Measurements from ENCODE around the gene EPAS1.

The EPAS1 gene

DNA sequence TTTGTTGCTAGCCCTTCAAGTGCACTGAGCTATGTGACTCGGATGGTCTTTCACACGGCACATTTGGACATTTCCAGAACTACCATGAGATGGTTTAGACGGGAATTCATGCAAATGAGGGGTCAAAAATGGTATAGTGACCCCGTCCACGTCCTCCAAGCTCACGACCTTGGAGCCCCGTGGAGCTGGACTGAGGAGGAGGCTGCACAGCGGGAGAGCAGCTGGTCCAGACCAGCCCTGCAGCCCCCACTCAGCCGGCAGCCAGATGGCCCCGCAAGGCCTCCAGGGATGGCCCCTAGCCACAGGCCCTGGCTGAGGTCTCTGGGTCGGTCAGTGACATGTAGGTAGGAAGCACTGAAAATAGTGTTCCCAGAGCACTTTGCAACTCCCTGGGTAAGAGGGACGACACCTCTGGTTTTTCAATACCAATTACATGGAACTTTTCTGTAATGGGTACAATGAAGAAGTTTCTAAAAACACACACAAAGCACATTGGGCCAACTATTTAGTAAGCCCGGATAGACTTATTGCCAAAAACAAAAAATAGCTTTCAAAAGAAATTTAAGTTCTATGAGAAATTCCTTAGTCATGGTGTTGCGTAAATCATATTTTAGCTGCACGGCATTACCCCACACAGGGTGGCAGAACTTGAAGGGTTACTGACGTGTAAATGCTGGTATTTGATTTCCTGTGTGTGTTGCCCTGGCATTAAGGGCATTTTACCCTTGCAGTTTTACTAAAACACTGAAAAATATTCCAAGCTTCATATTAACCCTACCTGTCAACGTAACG lies 88.8 kb downstream of the EPAS1 start:
- H3K9ac ChIP-seq (ENCODE audit: insufficient read length, low read depth) = no peak overlapping the region
- H3K27me3 ChIP-seq (ENCODE audit: insufficient read depth, insufficient read length) = no peaks in the 10 kb centered on the region
- no peaks in the 10 kb centered on the region for H3K9me3 ChIP-seq (ENCODE audit: insufficient read depth, low read length)
- DNase-seq (ENCODE audit: low read depth, low spot score) = no peak
- no peaks in the 10 kb centered on the region for H3K4me1 ChIP-seq (ENCODE audit: insufficient read depth, insufficient read length)
- H3K36me3 ChIP-seq (ENCODE audit: insufficient read depth, insufficient read length, low read length) = no peaks in the 10 kb centered on the region
- no peak overlapping the region for H3K4me3 ChIP-seq (ENCODE audit: insufficient read length, low read depth)
- TF ChIP-seq ZNF274 (IDR thresholded peaks at IDR 0.05; ENCODE audit: low read depth, low read length) (no peak), YY1 (IDR thresholded peaks at IDR 0.05; ENCODE audit: insufficient read depth, insufficient read length) (no peak)

DNA sequence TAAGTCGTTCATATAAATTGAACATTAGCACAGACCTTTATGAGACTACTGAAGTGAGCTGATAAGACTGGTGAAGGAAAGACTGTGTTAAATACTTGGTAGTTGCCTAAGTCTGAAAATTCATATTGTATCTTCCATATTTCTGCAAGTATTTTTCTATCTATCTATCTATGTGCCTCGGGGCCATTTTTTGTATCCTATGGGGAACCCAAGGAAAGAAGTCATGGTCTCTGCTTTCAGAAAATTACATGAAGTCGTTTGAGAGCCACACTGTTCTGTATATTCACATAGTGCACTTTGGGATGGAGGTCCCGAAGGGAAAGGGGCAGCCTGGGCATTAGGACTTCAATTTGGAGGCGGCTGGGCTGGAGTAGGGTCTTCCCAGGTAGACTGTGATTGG lies 89.6 kb downstream of the EPAS1 start:
- Histone ChIP-seq H3K36me3 (ENCODE audit: insufficient read depth, insufficient read length, low read length) (no peaks in the 10 kb centered on the region), H3K4me3 (ENCODE audit: insufficient read length, low read depth) (no peak overlapping the region), H3K9ac (ENCODE audit: insufficient read length, low read depth) (no peak overlapping the region)

DNA sequence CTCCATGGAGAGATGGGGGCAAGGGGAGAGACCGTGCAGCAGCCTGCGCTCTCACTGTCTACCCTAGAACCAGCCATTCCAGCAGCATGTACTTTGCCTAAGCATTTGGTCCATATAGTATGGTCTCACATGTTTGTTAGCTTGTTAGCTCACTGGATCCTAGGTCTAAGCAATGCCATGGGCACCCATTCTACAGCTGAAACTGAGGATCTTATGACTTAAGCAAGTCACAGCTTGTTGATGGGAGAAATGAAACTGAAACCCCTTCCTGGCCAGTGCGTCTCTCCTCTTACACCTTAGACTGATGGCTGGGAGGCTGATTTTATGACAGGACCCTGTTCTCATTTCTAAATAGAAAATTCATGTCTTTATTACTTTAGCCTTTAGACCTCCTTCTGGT lies 90.1 kb downstream of the EPAS1 start:
- no peak for DNase-seq (ENCODE audit: low read depth, low spot score)
- Histone ChIP-seq H3K4me3 (ENCODE audit: insufficient read length, low read depth) (no peak overlapping the region), H3K27me3 (ENCODE audit: insufficient read depth, insufficient read length) (no peaks in the 10 kb centered on the region), H3K36me3 (ENCODE audit: insufficient read depth, insufficient read length, low read length) (no peaks in the 10 kb centered on the region), H3K9ac (ENCODE audit: insufficient read length, low read depth) (no peak overlapping the region), H3K9me3 (ENCODE audit: insufficient read depth, low read length) (no peaks in the 10 kb centered on the region), H3K4me1 (ENCODE audit: insufficient read depth, insufficient read length) (no peaks in the 10 kb centered on the region)
- TF ChIP-seq ZNF274 (IDR thresholded peaks at IDR 0.05; ENCODE audit: low read depth, low read length) (no peak), SUZ12 (IDR thresholded peaks at IDR 0.05; ENCODE audit: extremely low read depth, insufficient read depth, insufficient read length) (no peak), YY1 (IDR thresholded peaks at IDR 0.05; ENCODE audit: insufficient read depth, insufficient read length) (no peak)

More for the DNA sequence above, 89.6 kb downstream of the EPAS1 start:
- Histone ChIP-seq H3K27me3 (ENCODE audit: insufficient read depth, insufficient read length) (no peaks in the 10 kb centered on the region), H3K9me3 (ENCODE audit: insufficient read depth, low read length) (no peaks in the 10 kb centered on the region), H3K4me1 (ENCODE audit: insufficient read depth, insufficient read length) (no peaks in the 10 kb centered on the region)
- no peak for TF ChIP-seq SUZ12 (IDR thresholded peaks at IDR 0.05; ENCODE audit: extremely low read depth, insufficient read depth, insufficient read length)
- TF ChIP-seq ZNF274 (IDR thresholded peaks at IDR 0.05; ENCODE audit: low read depth, low read length) = no peak
- TF ChIP-seq YY1 (IDR thresholded peaks at IDR 0.05; ENCODE audit: insufficient read depth, insufficient read length) = no peak
- no peak for DNase-seq (ENCODE audit: low read depth, low spot score)

DNA sequence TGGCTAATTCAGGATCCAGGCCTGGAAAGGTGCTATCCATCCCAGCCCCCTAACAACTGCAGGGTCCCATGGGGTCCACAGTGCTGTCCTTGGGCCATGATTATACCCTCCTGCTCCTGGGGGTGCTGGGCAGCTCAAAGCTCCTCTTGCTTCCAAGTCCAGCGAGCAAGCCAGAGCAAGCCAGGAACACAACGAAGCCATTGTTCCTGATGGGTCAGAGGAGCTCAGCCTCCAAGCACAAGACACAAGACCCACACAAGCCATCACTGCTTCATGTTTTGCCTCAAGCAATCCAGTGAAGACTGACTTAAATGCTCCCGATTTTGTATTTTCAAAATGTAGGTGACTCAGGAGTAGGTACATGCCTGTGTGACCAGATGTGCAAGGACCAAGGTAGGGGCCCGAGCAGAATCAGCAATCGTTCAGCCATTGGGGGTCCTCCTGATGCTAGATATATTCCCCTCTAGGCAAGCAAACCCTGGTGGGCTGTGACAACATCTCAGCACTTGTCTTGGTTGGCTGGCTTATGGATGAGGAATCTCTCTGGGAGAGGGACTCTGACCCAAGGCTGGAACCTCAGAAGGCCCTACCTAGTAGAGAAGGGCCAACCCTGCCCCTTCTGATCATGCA lies 90.8 kb downstream of the EPAS1 start:
- TF ChIP-seq SUZ12 (IDR thresholded peaks at IDR 0.05; ENCODE audit: extremely low read depth, insufficient read depth, insufficient read length) (no peak), YY1 (IDR thresholded peaks at IDR 0.05; ENCODE audit: insufficient read depth, insufficient read length) (no peak), ZNF274 (IDR thresholded peaks at IDR 0.05; ENCODE audit: low read depth, low read length) (no peak)

DNA sequence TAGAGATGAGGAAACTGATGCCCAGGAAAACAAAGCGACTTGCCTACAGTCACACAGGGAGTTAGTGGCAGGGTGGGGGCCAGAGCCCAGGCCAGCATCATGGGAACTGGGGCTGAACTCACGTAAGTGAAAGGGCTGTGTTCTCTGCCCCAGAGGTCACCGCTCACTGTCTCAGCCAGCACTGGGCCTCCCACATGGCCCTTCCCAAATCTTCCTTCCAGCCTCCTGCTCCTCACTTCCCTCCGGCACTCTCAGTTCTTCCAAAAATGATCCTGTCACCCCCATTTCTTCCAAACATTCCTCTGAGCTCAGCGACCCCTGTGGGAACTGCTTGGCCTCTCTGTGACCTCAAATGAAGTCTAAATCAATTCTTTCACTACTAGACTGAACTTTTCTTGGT lies 91.7 kb downstream of the EPAS1 start:
- DNase-seq (ENCODE audit: low read depth, low spot score) = no peak
- H3K4me3 ChIP-seq (ENCODE audit: insufficient read length, low read depth) = no peak overlapping the region
- no peak for TF ChIP-seq YY1 (IDR thresholded peaks at IDR 0.05; ENCODE audit: insufficient read depth, insufficient read length)
- TF ChIP-seq ZNF274 (IDR thresholded peaks at IDR 0.05; ENCODE audit: low read depth, low read length) = no peak
- H3K27me3 ChIP-seq (ENCODE audit: insufficient read depth, insufficient read length) = no peaks in the 10 kb centered on the region
- H3K9me3 ChIP-seq (ENCODE audit: insufficient read depth, low read length) = no peaks in the 10 kb centered on the region
- H3K4me1 ChIP-seq (ENCODE audit: insufficient read depth, insufficient read length) = no peaks in the 10 kb centered on the region
- no peak overlapping the region for H3K9ac ChIP-seq (ENCODE audit: insufficient read length, low read depth)
- no peaks in the 10 kb centered on the region for H3K36me3 ChIP-seq (ENCODE audit: insufficient read depth, insufficient read length, low read length)

More for the DNA sequence above, 90.8 kb downstream of the EPAS1 start:
- no peak for DNase-seq (ENCODE audit: low read depth, low spot score)
- no peaks in the 10 kb centered on the region for H3K4me1 ChIP-seq (ENCODE audit: insufficient read depth, insufficient read length)
- H3K36me3 ChIP-seq (ENCODE audit: insufficient read depth, insufficient read length, low read length) = no peaks in the 10 kb centered on the region
- no peak overlapping the region for H3K4me3 ChIP-seq (ENCODE audit: insufficient read length, low read depth)
- no peak overlapping the region for H3K9ac ChIP-seq (ENCODE audit: insufficient read length, low read depth)
- no peaks in the 10 kb centered on the region for H3K9me3 ChIP-seq (ENCODE audit: insufficient read depth, low read length)
- H3K27me3 ChIP-seq (ENCODE audit: insufficient read depth, insufficient read length) = no peaks in the 10 kb centered on the region

DNA sequence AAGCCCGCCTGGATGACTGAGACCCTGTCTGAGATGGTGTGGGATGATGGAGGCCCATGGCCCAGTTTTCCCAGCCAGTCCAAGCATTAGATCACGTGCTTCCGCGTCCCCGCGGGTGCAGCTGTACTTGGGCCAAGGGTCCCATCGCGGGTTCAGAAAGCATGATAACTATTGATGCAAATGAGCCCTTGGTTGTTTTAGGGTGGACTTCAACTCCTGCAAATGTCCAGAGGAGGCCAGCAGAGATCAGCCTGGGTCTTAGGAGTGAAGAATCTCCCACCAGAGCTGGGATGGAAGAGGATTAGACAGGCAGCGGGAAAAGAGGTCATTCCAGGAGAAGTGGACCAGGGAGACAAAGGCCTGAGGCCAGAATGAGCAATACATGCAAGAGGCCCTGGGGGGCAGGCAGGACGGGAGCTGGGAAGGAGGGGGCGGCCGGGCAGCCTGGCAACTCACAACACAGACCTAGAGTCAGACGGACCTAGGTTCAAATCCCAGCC lies 92.3 kb downstream of the EPAS1 start:
- no peaks in the 10 kb centered on the region for H3K27me3 ChIP-seq (ENCODE audit: insufficient read depth, insufficient read length)
- no peaks in the 10 kb centered on the region for H3K9me3 ChIP-seq (ENCODE audit: insufficient read depth, low read length)
- H3K4me1 ChIP-seq (ENCODE audit: insufficient read depth, insufficient read length) = no peaks in the 10 kb centered on the region
- no peak overlapping the region for H3K4me3 ChIP-seq (ENCODE audit: insufficient read length, low read depth)
- H3K36me3 ChIP-seq (ENCODE audit: insufficient read depth, insufficient read length, low read length) = no peaks in the 10 kb centered on the region
- TF ChIP-seq YY1 (IDR thresholded peaks at IDR 0.05; ENCODE audit: insufficient read depth, insufficient read length) = no peak
- TF ChIP-seq SUZ12 (IDR thresholded peaks at IDR 0.05; ENCODE audit: extremely low read depth, insufficient read depth, insufficient read length) = no peak
- TF ChIP-seq ZNF274 (IDR thresholded peaks at IDR 0.05; ENCODE audit: low read depth, low read length) = no peak
- H3K9ac ChIP-seq (ENCODE audit: insufficient read length, low read depth) = no peak overlapping the region
- no peak for DNase-seq (ENCODE audit: low read depth, low spot score)

DNA sequence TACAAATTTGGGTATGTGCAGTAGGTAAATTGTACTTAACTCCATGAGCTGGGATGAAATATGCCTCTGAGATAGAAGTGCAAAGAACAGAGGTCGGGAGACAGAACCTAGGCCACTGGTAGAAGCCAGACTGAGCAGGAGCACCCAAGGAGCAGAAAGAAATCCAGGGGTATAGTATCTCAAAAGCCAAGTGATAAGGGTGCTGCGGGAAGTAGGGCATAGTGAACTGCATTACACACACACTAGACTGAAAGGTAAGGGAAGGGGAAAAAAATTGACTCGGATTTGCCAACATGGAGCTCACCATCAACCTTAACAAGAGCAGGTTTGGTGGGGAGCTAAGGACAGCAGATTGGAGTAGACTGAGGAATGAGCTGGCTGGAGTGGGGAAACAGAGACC lies 92.8 kb downstream of the EPAS1 start:
- TF ChIP-seq SUZ12 (IDR thresholded peaks at IDR 0.05; ENCODE audit: extremely low read depth, insufficient read depth, insufficient read length) (no peak), YY1 (IDR thresholded peaks at IDR 0.05; ENCODE audit: insufficient read depth, insufficient read length) (no peak), ZNF274 (IDR thresholded peaks at IDR 0.05; ENCODE audit: low read depth, low read length) (no peak)
- no peak overlapping the region for H3K4me3 ChIP-seq (ENCODE audit: insufficient read length, low read depth)
- H3K9ac ChIP-seq (ENCODE audit: insufficient read length, low read depth) = no peak overlapping the region
- no peaks in the 10 kb centered on the region for H3K4me1 ChIP-seq (ENCODE audit: insufficient read depth, insufficient read length)
- no peak for DNase-seq (ENCODE audit: low read depth, low spot score)
- no peaks in the 10 kb centered on the region for H3K27me3 ChIP-seq (ENCODE audit: insufficient read depth, insufficient read length)
- no peaks in the 10 kb centered on the region for H3K9me3 ChIP-seq (ENCODE audit: insufficient read depth, low read length)
- H3K36me3 ChIP-seq (ENCODE audit: insufficient read depth, insufficient read length, low read length) = no peaks in the 10 kb centered on the region
